LHCN-M2 (cell line): ENCODE data around the gene UBE3B. TPM values are rescaled to one million over a fixed set of nuclear protein-coding genes. Genes with fewer than 3 reads are reported as not detected.

Experiments
- DNase-seq: peaks from one replicate; pipeline ENCODE4 v3.0.0-alpha.2; 2012; ENCODE audit warnings: low read depth
- total RNA-seq: library from RNA; depleted of rRNA; stranded (reverse); fragments of >200 nt; gene quantifications from 2 replicates; pipeline ENCODE4 v1.2.3, GENCODE V29; 2014

The UBE3B gene
- total RNA-seq, 1 experiment from 2014 or later, result 45.9 TPM

GRCh38 chr12:109449845-109450532 lies 27.4 kb upstream of the UBE3B start:
- DNase-seq, result no peak

GRCh38 chr12:109450980-109451379 lies 26.5 kb upstream of the UBE3B start:
- DNase-seq, result no peak

GRCh38 chr12:109451400-109451799 lies 26.0 kb upstream of the UBE3B start:
- DNase-seq, result no peak

GRCh38 chr12:109452489-109452888 lies 24.9 kb upstream of the UBE3B start:
- DNase-seq, result no peak

GRCh38 chr12:109455706-109456105 lies 21.7 kb upstream of the UBE3B start:
- DNase-seq, result no peak

- DNase-seq, result peak; percentile 45
These were observed 19.3 kb upstream of the UBE3B start for GRCh38 chr12:109458086-109458485.

GRCh38 chr12:109458771-109459208 lies 18.6 kb upstream of the UBE3B start:
- peak; percentile 22 for DNase-seq

GRCh38 chr12:109459247-109459646 lies 18.2 kb upstream of the UBE3B start:
- no peak for DNase-seq

- no peak for DNase-seq
These were observed 16.9 kb upstream of the UBE3B start for GRCh38 chr12:109460538-109460937.

- peak; percentile 69 for DNase-seq
These were observed 16.2 kb upstream of the UBE3B start for GRCh38 chr12:109461049-109461845.

GRCh38 chr12:109461846-109462756 lies 15.3 kb upstream of the UBE3B start:
- DNase-seq, result peak; percentile 93

- peak; percentile 95 for DNase-seq
These were observed 14.4 kb upstream of the UBE3B start for GRCh38 chr12:109462868-109463692.

- DNase-seq, result peak; percentile 20
These were observed 13.7 kb upstream of the UBE3B start for GRCh38 chr12:109463756-109464155.

GRCh38 chr12:109464642-109465351 lies 12.6 kb upstream of the UBE3B start:
- peak; percentile 25 for DNase-seq

- DNase-seq, result no peak
These were observed 11.1 kb upstream of the UBE3B start for GRCh38 chr12:109466305-109466704.

GRCh38 chr12:109466821-109467220 lies 10.6 kb upstream of the UBE3B start:
- DNase-seq, result peak; percentile 45

GRCh38 chr12:109467978-109468676 lies 9.3 kb upstream of the UBE3B start:
- no peak for DNase-seq

GRCh38 chr12:109469517-109469916 lies 7.9 kb upstream of the UBE3B start:
- DNase-seq, result no peak

- DNase-seq, result no peak
These were observed 4.4 kb upstream of the UBE3B start for GRCh38 chr12:109473006-109473405.
